GM12878 (cell line): Measurements from ENCODE around the gene GGT6. TPM values are rescaled to one million over a fixed set of nuclear protein-coding genes. Genes with fewer than 3 reads are reported as not detected.

Experiments used
- ATAC-seq: fragments of 200-7000 bp; cut with Tn5 transposase; 3 replicates; pipeline ENCODE4 v1.9.1; 2020; ENCODE audit warnings: mild to moderate bottlenecking, moderate library complexity
- BruUV-seq: library from RNA; stranded (reverse); fragments of 400-500 nt; replicated peaks from 2 replicates; lab custom pipeline; 2021; lab: Mats Ljungman, UMichigan
- CTCF ChIA-PET: fragments of 300-600 bp; sonication (Branson Sonifier 250); formaldehyde crosslinking; extraction: SDS; loops from one replicate; lab custom pipeline; 2021; ENCODE audit warnings: inconsistent platforms; lab: Yijun Ruan, JAX
- POLR2A ChIA-PET: fragments of 350-600 bp; formaldehyde crosslinking; extraction: SDS; loops from one replicate; lab custom pipeline; 2021; ENCODE audit warnings: inconsistent platforms; lab: Charles Lee
- RAD21 ChIA-PET: fragments of 300-600 bp; sonication (Branson Sonifier 250); formaldehyde crosslinking; loops from one replicate; lab custom pipeline; 2023; ENCODE audit warnings: antibody characterized with exemption; ENCODE audit not compliant: unreplicated experiment; lab: Charles Lee
- SMC1A ChIA-PET: fragments of 300-600 bp; sonication (Branson Sonifier 250); formaldehyde crosslinking; loops from one replicate; lab custom pipeline; 2023; ENCODE audit not compliant: unreplicated experiment, uncharacterized antibody; lab: Charles Lee
- DNase-seq: peaks from one replicate; pipeline ENCODE4 v3.0.0-alpha.2; 2011; ENCODE audit warnings: low read depth, low spot score
- FAIRE-seq: peaks from 3 replicates; lab custom pipeline; 2011; peaks lifted over from hg19 to GRCh38; lab: Jason Lieb, UNC
- H2AFZ ChIP-seq: 2 replicates; pipeline ENCODE4 v1.6.0; 2011; ENCODE audit warnings: low read depth, low read length, control low read depth; ENCODE audit not compliant: control insufficient read depth
- H3K27ac ChIP-seq: 2 replicates; pipeline ENCODE4 v1.5.1; 2011; ENCODE audit warnings: control low read depth; ENCODE audit not compliant: control insufficient read depth, insufficient read depth
- H3K27me3 ChIP-seq, 2 experiments: replicated peaks in 1 of 2; 2 replicates each; pipeline versions ENCODE4 v1.6.0 to v1.6.1; 2011; ENCODE audit warnings: low read length in 1 of 2; ENCODE audit not compliant: control insufficient read depth in 2 of 2, insufficient read depth in 2 of 2
- H3K36me3 ChIP-seq, 2 experiments: 2 replicates each; pipeline ENCODE4 v1.5.1; 2011; ENCODE audit warnings: low read length in 1 of 2; ENCODE audit not compliant: control insufficient read depth in 2 of 2, insufficient read depth in 2 of 2
- H3K4me1 ChIP-seq: 2 replicates; pipeline ENCODE4 v1.6.1; 2011; ENCODE audit warnings: mild to moderate bottlenecking, low read length, moderate library complexity, mixed read lengths; ENCODE audit not compliant: control insufficient read depth, insufficient read depth
- H3K4me2 ChIP-seq: 2 replicates; pipeline ENCODE4 v1.6.0; 2011; ENCODE audit warnings: control low read depth; ENCODE audit not compliant: control insufficient read depth, insufficient read depth
- H3K4me3 ChIP-seq: fragments of 200-600 bp; sonication (generic); 2 replicates; pipeline ENCODE4 v1.5.1; 2016
- H3K79me2 ChIP-seq: 2 replicates; pipeline ENCODE4 v1.6.0; 2011; ENCODE audit warnings: low read length; ENCODE audit not compliant: control insufficient read depth, insufficient read depth
- H3K9ac ChIP-seq: 2 replicates; pipeline ENCODE4 v1.8.0; 2011; ENCODE audit warnings: low read length, control low read depth, mixed read lengths; ENCODE audit not compliant: control insufficient read depth, insufficient read depth
- H3K9me3 ChIP-seq: replicated peaks from 3 replicates; pipeline ENCODE4 v1.5.1; 2011; ENCODE audit warnings: mild to moderate bottlenecking, low read length; ENCODE audit not compliant: control insufficient read depth, insufficient read depth
- H4K20me1 ChIP-seq: 2 replicates; pipeline ENCODE4 v1.6.0; 2011; ENCODE audit not compliant: control insufficient read depth, insufficient read depth
- WGBS: methylation state at CpG from one replicate; pipeline ENCODE4 v1.1.6; 2016; ENCODE audit warnings: low lambda C conversion rate; ENCODE audit not compliant: insufficient replicate concordance, insufficient coverage; ENCODE audit errors: missing lambda C conversion rate; 5-methylcytosine and 5-hydroxymethylcytosine counted together
- in situ Hi-C: fragments of 300-500 bp; cut with MboI; formaldehyde crosslinking; loops from 9 replicates; pipeline ENCODE4 v1.14.3; 2018; ENCODE audit warnings: mixed read lengths
- intact Hi-C: fragments of 100-400 bp; cut with micrococcal nuclease; formaldehyde crosslinking; loops from one replicate; pipeline ENCODE4 v1.14.2; 2022; ENCODE audit not compliant: unreplicated experiment
- polyA plus RNA-seq, 11 experiments: library from polyadenylated mRNA; depleted of rRNA in 4 of 11; unstranded in 6 of 11; stranded (reverse) in 5 of 11; fragments of >200 nt; fragmentation: Nextera tagmentation in 4 of 11; fragmentation: Illumina TruSeq in 1 of 11; extraction: Ambion mirVana in 4 of 11; extraction: Trizol in 1 of 11; gene quantifications; 1 replicate in 1 of 11; 2 replicates in 10 of 11; pipeline versions ENCODE4 v1.2.1 to v1.2.3, GENCODE V29; 2011 to 2016; ENCODE audit warnings: inconsistent platforms in 2 of 11, missing spikeins in 2 of 11, low read depth in 1 of 11
- total RNA-seq, 4 experiments: library from RNA; depleted of rRNA in 3 of 4; stranded (reverse); fragments of >200 nt in 3 of 4; fragmentation: Illumina TruSeq in 1 of 4; extraction: Trizol in 1 of 4; gene quantifications; 2 replicates each; pipeline versions ENCODE4 v1.2.1 to v1.2.3, GENCODE V29; 2013 to 2021
- TF ChIP-seq, protein P1 (sequence below): fragments of 450-650 bp; IDR thresholded peaks from 2 replicates; pipeline ENCODE4 v1.6.1; 2017; ENCODE audit warnings: mild to moderate bottlenecking, low read depth, inconsistent platforms; ENCODE audit not compliant: poor library complexity, severe bottlenecking
- TF ChIP-seq, protein P2 (sequence below): IDR thresholded peaks from 2 replicates; pipeline ENCODE4 v1.6.1; 2012; ENCODE audit warnings: mild to moderate bottlenecking, low read depth, low read length

GGT6 gene
- total and polyA plus RNA-seq, 10 of the 15 experiments (the other 5 are each of a cell fraction or from before 2014, with no cell fraction given): 0.01 to 0.26 (median 0.13) TPM; not detected in 5

DNA sequence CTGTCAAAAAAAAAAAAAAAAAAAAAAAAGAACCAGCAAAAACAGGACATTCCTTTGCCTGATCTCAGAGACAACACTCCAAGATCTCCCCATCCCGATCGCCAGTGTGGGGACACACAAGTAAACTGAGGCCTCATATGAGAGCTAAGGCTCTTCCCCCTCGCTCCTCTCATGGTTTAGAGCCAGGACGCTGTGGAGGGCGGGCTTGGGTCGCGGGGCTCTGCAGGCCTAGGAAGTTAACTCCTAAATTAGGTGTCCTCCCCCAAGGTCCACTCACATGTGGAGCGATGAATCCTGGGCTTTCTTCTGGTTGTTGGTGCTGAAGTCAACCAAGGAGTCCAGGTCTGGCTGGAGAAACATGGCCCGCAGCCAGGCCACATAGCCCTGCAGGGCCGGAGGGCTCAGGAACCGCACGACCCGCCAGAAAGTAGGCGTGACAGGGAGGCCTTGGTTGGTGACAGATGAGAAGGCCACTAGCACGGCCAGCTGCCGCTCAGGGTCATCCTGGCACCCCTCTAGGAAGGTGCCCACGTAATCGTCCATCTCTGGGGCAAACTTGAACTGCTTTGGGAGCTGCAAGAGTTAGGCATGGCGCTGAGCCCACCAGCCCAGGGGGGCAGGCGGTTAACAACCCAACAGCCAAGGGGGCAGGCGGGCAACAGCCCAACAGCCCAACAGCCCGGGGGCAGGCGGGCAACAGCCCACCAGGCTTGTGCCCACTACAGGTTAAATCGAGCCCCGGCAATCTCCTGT is 10.4 kb downstream of the GGT6 start:
- ChIA-PET RAD21 (interaction anchor here (0.6 kb wide), 1 partner anchor 342 kb away, joined by 3 read pairs; no protein-coding TSS in a partner anchor), CTCF (interaction anchor here (0.6 to 1.6 kb wide), 3 partner anchors 13 to 350 kb away, joined by 3 to 4 read pairs (median 3); no protein-coding TSS in a partner anchor), SMC1A (no interaction called here), POLR2A (interaction anchor here (0.6 kb wide), 3 partner anchors 64 to 476 kb away, joined by 3 to 7 read pairs (median 3); no protein-coding TSS in a partner anchor)
- in situ Hi-C loops (no loop called here), intact Hi-C loops (no loop called here)
- Histone ChIP-seq H3K4me2 (no peak overlapping the region), H3K9ac (no peak overlapping the region), H3K27me3 (no peaks in the 10 kb centered on the region), H3K4me3 (no peak overlapping the region), H3K27ac (no peak overlapping the region), H4K20me1 (no peaks in the 10 kb centered on the region; the same call in none of the 2 replicates), H3K36me3 (peaks cover 36 to 42% of the 10 kb centered on the region in 2 experiments), H3K79me2 (peaks cover 20% of the 10 kb centered on the region), H3K4me1 (peaks cover 8% of the 10 kb centered on the region; the same call in 1 of the 2 replicates), H2AFZ (no peak overlapping the region), H3K9me3 (no peaks in the 10 kb centered on the region)
- DNase-seq (no peak), FAIRE-seq (no peak), ATAC-seq (no peak)
- TF ChIP-seq, protein P1, sequence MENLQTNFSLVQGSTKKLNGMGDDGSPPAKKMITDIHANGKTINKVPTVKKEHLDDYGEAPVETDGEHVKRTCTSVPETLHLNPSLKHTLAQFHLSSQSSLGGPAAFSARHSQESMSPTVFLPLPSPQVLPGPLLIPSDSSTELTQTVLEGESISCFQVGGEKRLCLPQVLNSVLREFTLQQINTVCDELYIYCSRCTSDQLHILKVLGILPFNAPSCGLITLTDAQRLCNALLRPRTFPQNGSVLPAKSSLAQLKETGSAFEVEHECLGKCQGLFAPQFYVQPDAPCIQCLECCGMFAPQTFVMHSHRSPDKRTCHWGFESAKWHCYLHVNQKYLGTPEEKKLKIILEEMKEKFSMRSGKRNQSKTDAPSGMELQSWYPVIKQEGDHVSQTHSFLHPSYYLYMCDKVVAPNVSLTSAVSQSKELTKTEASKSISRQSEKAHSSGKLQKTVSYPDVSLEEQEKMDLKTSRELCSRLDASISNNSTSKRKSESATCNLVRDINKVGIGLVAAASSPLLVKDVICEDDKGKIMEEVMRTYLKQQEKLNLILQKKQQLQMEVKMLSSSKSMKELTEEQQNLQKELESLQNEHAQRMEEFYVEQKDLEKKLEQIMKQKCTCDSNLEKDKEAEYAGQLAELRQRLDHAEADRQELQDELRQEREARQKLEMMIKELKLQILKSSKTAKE: no peak
- TF ChIP-seq, protein P2, sequence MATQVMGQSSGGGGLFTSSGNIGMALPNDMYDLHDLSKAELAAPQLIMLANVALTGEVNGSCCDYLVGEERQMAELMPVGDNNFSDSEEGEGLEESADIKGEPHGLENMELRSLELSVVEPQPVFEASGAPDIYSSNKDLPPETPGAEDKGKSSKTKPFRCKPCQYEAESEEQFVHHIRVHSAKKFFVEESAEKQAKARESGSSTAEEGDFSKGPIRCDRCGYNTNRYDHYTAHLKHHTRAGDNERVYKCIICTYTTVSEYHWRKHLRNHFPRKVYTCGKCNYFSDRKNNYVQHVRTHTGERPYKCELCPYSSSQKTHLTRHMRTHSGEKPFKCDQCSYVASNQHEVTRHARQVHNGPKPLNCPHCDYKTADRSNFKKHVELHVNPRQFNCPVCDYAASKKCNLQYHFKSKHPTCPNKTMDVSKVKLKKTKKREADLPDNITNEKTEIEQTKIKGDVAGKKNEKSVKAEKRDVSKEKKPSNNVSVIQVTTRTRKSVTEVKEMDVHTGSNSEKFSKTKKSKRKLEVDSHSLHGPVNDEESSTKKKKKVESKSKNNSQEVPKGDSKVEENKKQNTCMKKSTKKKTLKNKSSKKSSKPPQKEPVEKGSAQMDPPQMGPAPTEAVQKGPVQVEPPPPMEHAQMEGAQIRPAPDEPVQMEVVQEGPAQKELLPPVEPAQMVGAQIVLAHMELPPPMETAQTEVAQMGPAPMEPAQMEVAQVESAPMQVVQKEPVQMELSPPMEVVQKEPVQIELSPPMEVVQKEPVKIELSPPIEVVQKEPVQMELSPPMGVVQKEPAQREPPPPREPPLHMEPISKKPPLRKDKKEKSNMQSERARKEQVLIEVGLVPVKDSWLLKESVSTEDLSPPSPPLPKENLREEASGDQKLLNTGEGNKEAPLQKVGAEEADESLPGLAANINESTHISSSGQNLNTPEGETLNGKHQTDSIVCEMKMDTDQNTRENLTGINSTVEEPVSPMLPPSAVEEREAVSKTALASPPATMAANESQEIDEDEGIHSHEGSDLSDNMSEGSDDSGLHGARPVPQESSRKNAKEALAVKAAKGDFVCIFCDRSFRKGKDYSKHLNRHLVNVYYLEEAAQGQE: no peak
- 94% methylated on average over 25 of the region's 25 CpGs for WGBS
- no TSS peak for BruUV-seq
